NOMO-1 treated with dmso at 0.1 percent for 144 hours (cell line): Measurements from ENCODE around the gene FAF2.

Source experiments
- DNase-seq: peaks from one replicate; lab custom pipeline; 2025; ENCODE audit not compliant: unreplicated experiment; lab: John Stamatoyannopoulos, UW

FAF2 gene

DNA sequence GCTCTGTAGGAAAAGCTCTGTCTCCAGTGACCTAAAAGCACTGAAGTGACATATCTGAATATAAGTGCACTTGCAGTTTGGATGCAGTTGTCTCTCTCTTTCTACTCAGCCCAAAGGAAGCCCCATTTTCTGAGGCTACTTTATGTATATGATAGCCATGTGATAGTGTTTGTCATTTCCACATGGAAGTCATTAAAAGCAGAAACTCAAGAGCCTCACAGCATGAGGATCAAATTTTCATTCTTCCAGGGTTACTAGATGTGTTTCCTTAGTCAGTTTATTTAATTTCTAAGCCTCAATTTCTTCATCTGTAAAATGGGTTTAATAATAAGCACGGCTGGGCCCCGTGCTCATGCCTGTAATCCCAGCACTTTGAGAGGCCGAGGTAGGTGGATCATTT lies 52.3 kb downstream of the FAF2 start:
- no peak for DNase-seq

GRCh38 chr5:176501333-176501732 lies 53.1 kb downstream of the FAF2 start:
- no peak for DNase-seq

DNA sequence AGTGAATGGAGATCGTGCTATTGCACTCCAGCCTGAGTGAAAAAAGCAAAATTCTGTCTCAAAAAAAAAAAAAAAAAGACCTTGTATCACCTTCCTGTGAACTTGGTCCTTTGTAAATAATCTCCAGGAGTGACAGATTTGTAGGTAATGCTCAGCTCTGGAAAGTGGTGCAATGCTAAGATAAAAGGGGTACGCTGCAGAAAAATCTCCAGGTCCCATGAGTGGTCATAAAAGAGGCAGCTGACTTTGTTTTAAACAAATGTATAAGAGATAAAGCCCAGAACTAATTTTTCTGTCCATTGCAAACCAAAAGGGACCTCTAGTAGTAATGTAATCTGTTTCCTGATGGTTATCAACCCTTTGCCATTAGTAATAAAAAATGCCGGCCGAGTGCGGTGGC lies 55.3 kb downstream of the FAF2 start:
- no peak for DNase-seq

GRCh38 chr5:176507911-176508310 lies 59.7 kb downstream of the FAF2 start:
- no peak for DNase-seq

- no peak for DNase-seq
Observed at GRCh38 chr5:176508603-176509002, 60.4 kb downstream of the FAF2 start.

DNA sequence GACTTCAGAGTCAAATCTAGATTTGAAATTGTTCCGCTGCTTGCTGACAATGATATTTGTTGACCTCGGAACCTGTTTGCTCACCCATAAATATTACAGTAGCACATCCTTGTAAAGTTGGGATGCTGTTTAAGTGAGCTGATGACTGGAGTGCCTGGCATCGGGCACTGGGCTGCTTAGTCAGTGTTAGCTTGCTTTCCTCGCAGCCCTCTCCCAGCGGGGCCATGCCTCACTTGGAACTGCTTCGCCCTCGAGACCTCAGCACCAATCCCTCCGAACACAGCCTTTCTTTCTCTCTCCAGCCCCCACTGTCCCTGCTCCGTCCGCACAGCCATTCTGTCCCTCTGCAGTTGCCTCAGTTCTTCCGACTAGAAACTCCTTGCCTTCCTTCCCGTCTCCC lies 65.6 kb downstream of the FAF2 start:
- DNase-seq: no peak

DNA sequence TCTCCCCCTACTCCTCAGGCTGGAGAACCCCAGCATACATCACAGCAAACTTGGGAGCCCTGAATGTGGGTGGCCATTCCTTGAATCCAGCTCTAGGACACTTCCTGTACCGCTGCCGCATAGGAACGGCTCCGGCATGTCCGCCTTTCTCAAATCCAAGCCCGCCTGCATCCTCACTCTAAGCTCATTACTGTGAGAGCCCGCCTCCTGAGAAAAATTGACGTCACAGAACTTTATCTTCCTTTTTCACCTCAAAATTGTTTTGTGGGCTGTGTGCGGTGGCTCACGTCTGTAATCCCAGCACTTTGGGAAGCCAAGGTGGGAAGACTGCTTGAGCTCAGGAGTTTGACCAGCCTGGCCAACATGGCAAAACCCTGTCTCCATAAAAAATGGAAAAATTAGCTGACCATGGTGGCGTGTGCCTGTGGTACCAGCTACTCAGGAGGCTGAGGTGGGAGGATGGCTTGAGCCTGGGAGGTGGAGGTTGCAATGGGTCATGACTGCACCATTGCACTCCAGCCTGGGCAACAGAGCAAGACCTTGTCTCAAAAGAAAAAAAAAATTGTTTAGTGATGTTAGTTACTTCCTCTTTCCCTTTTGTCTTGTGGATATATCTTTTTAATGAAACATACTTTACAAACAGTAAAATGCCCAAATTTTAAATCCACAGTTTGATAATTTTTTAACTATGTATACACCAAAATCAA lies 66.2 kb downstream of the FAF2 start:
- no peak for DNase-seq

- DNase-seq: no peak
Observed at GRCh38 chr5:176515396-176515795, 67.2 kb downstream of the FAF2 start.

DNA sequence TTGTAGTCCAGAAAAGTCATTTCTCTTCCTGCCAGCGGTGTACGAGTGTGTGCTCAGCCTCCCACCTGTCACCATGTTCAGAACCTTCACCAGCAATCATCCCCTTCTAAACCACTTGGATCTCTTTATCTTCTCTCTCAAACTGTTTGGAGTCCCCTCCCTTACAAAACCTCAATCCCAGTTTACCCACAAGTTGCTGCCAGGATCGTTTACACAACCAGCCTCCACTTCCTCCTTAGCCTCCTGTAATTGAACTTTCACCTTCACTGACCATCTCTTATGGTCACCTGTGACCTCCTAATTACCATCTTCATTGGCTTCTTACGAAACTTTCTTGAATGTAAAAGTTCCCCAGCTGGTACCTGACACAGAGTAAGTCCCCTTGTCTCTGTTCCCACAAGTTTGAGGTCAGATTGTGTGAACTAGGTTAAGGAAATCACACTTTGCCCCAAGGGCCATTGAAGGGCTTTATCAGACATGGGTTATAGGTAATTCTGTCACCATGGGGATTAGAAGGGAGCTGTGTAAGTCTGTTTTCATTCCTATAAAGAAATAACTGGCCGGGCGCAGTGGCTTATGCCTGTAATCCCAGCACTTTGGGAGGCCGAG lies 69.0 kb downstream of the FAF2 start:
- DNase-seq: no peak

GRCh38 chr5:176519810-176520720 lies 71.9 kb downstream of the FAF2 start:
- DNase-seq: no peak

DNA sequence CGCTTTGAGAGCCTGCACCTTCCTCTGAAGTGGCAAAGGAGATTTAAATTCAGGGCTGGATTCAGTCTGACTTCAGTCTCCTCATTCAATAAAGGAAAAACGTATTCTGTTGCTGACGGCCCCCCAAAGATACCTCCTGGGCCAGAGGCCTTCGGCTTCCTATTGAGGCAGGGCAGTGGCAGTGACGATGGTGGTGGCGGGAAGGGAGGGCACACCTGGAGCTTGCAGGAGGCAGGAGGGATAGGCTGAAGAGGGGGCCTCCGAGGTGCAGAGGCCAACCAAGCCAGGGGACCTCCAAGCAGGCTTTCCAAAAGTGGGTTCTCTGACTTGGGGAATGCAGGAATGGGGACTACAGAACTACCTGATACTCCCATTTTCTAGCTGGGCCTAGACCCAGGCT lies 73.1 kb downstream of the FAF2 start:
- DNase-seq: no peak

- no peak for DNase-seq
Observed at GRCh38 chr5:176521699-176522263, 73.6 kb downstream of the FAF2 start.

GRCh38 chr5:176524138-176524537 lies 76.0 kb downstream of the FAF2 start:
- DNase-seq: no peak

GRCh38 chr5:176524987-176525386 lies 76.8 kb downstream of the FAF2 start:
- no peak for DNase-seq

DNA sequence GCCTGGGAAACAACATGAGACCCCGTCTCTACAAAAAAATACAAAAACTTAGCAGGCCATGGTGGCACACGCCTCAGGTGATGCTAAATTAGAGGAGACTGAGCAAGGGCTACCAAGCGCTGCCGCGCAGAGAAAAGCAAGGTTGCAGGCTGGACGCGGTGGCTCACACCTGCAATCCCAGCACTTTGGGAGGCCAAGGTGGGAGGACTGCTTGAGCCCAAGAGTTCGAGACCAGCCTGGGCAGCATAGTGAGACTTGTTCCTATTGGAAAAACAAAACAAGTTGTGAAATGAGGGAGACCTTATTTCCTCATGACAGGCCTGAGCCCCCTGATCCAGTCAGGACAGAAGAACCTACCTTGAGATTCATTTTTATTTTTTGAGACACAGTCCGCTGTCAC lies 77.5 kb downstream of the FAF2 start:
- DNase-seq: no peak

- DNase-seq: no peak
Observed at GRCh38 chr5:176526462-176526861, 78.3 kb downstream of the FAF2 start.

- DNase-seq: no peak
Observed at GRCh38 chr5:176527246-176528222, 79.3 kb downstream of the FAF2 start.

GRCh38 chr5:176528301-176528700 lies 80.1 kb downstream of the FAF2 start:
- no peak for DNase-seq

DNA sequence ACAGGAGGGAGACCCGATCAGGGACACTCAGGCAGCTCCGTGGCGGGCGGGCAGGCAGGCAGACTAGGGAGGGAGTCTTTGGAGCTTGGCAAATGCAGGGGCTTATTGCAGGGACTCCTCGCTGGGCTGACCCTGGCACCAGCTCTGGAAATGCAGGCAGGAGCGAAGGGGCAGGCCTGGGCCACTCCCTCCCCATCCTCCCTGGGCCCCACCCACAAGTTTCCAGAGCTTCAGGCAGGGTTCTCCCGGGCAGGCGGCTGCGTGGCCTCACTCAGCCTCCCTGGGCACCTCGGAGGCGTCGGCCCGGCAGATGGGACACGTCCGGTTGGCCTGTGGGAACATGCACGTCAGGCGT lies 80.6 kb downstream of the FAF2 start:
- no peak for DNase-seq

DNA sequence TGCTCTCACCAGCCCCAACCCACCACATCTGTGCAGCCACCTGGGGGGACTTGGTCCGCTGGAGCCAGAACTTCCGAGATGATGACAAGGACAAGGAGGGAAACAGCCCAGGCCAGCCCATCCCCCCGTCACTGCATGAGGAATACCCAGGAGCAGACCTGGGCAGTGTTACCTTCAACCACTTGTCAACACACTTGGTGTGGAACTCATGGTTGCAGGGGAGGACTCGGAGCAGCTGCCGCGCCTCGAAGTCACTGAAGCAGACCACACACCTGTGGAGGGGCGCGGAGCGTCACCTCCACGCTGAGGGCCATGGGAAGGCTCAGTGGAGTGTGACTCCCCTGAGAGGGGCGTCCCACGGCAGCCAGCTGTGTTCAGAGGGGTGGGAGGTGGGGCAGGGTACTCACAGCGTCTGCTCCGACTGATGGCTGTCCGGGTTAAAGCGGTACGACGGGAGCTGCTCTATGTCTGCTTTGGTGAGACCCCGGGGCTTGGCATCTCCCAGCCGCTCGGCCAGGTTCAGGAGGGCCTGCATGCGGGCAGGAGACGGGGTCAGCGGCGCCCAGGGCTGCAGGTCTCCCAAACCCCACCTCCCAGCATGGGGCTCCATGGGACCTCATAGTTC lies 81.0 kb downstream of the FAF2 start:
- DNase-seq: no peak
